WTC11 (cell line): ENCODE measurements around the gene QPCTL. TPM values are rescaled to one million over a fixed set of nuclear protein-coding genes. Genes with fewer than 3 reads are reported as not detected.

Experiments
- ATAC-seq: fragments of 200-7000 bp; cut with Tn5 transposase; 2 replicates; pipeline ENCODE4 v1.10.0; 2021; ENCODE audit warnings: mild to moderate bottlenecking, moderate library complexity
- CTCF ChIA-PET: fragments of 300-600 bp; sonication (Branson Sonifier 250); formaldehyde crosslinking; loops from one replicate; lab custom pipeline; 2021; ENCODE audit warnings: antibody characterized with exemption; lab: Charles Lee
- POLR2A ChIA-PET: fragments of 350-600 bp; sonication (Branson Sonifier 250); formaldehyde crosslinking; loops from one replicate; lab custom pipeline; 2021; ENCODE audit warnings: antibody characterized with exemption; lab: Charles Lee
- DNase-seq: peaks from one replicate; pipeline ENCODE4 v3.0.0; 2021; ENCODE audit warnings: low spot score
- H3K27ac Mint-ChIP-seq: 2 replicates; pipeline ENCODE4 v1.8.0; 2021; ENCODE audit warnings: mixed read lengths
- H3K27me3 Mint-ChIP-seq: 2 replicates; pipeline ENCODE4 v1.8.0; 2021; ENCODE audit warnings: low read depth, mild to moderate bottlenecking, moderate library complexity, mixed read lengths
- H3K36me3 Mint-ChIP-seq: 2 replicates; pipeline ENCODE4 v1.8.0; 2021; ENCODE audit warnings: mixed read lengths
- H3K4me1 Mint-ChIP-seq: 2 replicates; pipeline ENCODE4 v1.8.0; 2022; ENCODE audit warnings: mixed read lengths
- H3K4me3 Mint-ChIP-seq: 2 replicates; pipeline ENCODE4 v1.8.0; 2021; ENCODE audit warnings: mild to moderate bottlenecking, moderate library complexity, mixed read lengths
- H3K9me3 Mint-ChIP-seq: 2 replicates; pipeline ENCODE4 v1.8.0; 2021; ENCODE audit warnings: mixed read lengths
- ATF1 ChIP-seq: sonication (generic); formaldehyde crosslinking; IDR thresholded peaks from 2 replicates; pipeline ENCODE4 v1.8.1; 2023; ENCODE audit warnings: mild to moderate bottlenecking, moderate library complexity, missing genetic modification reagents
- ATF3 ChIP-seq: sonication (generic); formaldehyde crosslinking; conservative IDR thresholded peaks from 2 replicates; pipeline ENCODE4 v1.8.1; 2022; ENCODE audit warnings: mild to moderate bottlenecking, missing genetic modification reagents
- GRHL2 ChIP-seq: fragments of 250-450 bp; sonication (Bioruptor Pico); IDR thresholded peaks from 2 replicates; pipeline ENCODE4 v1.8.0; 2022; ENCODE audit warnings: mild to moderate bottlenecking, moderate library complexity; ENCODE audit not compliant: insufficient replicate concordance, severe bottlenecking
- JUN ChIP-seq: sonication (generic); formaldehyde crosslinking; IDR thresholded peaks from 2 replicates; pipeline ENCODE4 v1.8.0; 2023; ENCODE audit warnings: mild to moderate bottlenecking, missing genetic modification reagents
- KAT7 ChIP-seq: sonication (generic); formaldehyde crosslinking; IDR thresholded peaks from 2 replicates; pipeline ENCODE4 v1.8.1; 2023; ENCODE audit warnings: missing genetic modification reagents, mild to moderate bottlenecking, borderline replicate concordance
- MLX ChIP-seq: sonication (generic); formaldehyde crosslinking; IDR thresholded peaks from 2 replicates; pipeline ENCODE4 v1.8.1; 2023; ENCODE audit warnings: mild to moderate bottlenecking, missing genetic modification reagents, moderate library complexity
- NFE2L1 ChIP-seq: sonication (generic); formaldehyde crosslinking; IDR thresholded peaks from 2 replicates; pipeline ENCODE4 v1.8.1; 2023; ENCODE audit warnings: missing genetic modification reagents
- NR2C2 ChIP-seq: sonication (generic); formaldehyde crosslinking; IDR thresholded peaks from 2 replicates; pipeline ENCODE4 v1.8.0; 2022; ENCODE audit warnings: mild to moderate bottlenecking, missing genetic modification reagents
- PRRX2 ChIP-seq: fragments of 250-450 bp; sonication (Bioruptor Pico); IDR thresholded peaks from 2 replicates; pipeline ENCODE4 v1.8.0; 2021; ENCODE audit warnings: mild to moderate bottlenecking
- TCF7 ChIP-seq: sonication (generic); formaldehyde crosslinking; IDR thresholded peaks from 2 replicates; pipeline ENCODE4 v1.8.0; 2022; ENCODE audit warnings: mild to moderate bottlenecking, low read depth, missing genetic modification reagents, moderate library complexity
- TEAD1 ChIP-seq: sonication (generic); formaldehyde crosslinking; IDR thresholded peaks from 2 replicates; pipeline ENCODE4 v1.8.0; 2022; ENCODE audit warnings: mild to moderate bottlenecking, missing genetic modification reagents
- ZBTB21 ChIP-seq: sonication (generic); formaldehyde crosslinking; IDR thresholded peaks from 2 replicates; pipeline ENCODE4 v1.8.1; 2023; ENCODE audit warnings: mild to moderate bottlenecking, missing genetic modification reagents, borderline replicate concordance
- ZNF121 ChIP-seq: sonication (generic); formaldehyde crosslinking; IDR thresholded peaks from 2 replicates; pipeline ENCODE4 v1.8.0; 2023; ENCODE audit warnings: missing genetic modification reagents
- ZNF396 ChIP-seq: fragments of 250-450 bp; sonication (Bioruptor Pico); IDR thresholded peaks from 2 replicates; pipeline ENCODE4 v1.8.0; 2021; ENCODE audit warnings: mild to moderate bottlenecking, moderate library complexity, borderline replicate concordance
- ZNF512 ChIP-seq: sonication (generic); formaldehyde crosslinking; IDR thresholded peaks from 2 replicates; pipeline ENCODE4 v1.8.1; 2022; ENCODE audit warnings: missing genetic modification reagents, borderline replicate concordance
- total RNA-seq: library from RNA; stranded (reverse); gene quantifications from 3 replicates; pipeline ENCODE4 v1.2.3, GENCODE V29; 2021
- TF ChIP-seq, protein P1 (sequence below): sonication (generic); formaldehyde crosslinking; IDR thresholded peaks from 2 replicates; pipeline ENCODE4 v1.8.0; 2023; ENCODE audit warnings: mild to moderate bottlenecking, missing genetic modification reagents
- TF ChIP-seq, protein P2 (sequence below): sonication (generic); formaldehyde crosslinking; IDR thresholded peaks from 2 replicates; pipeline ENCODE4 v1.8.1; 2023; ENCODE audit warnings: mild to moderate bottlenecking, missing genetic modification reagents, moderate library complexity
- TF ChIP-seq, protein P3 (sequence below): sonication (generic); formaldehyde crosslinking; IDR thresholded peaks from 2 replicates; pipeline ENCODE4 v1.8.0; 2023; ENCODE audit warnings: missing genetic modification reagents, mild to moderate bottlenecking, borderline replicate concordance

QPCTL gene
- total RNA-seq, 1 experiment from 2014 or later, result 33.3 TPM

DNA sequence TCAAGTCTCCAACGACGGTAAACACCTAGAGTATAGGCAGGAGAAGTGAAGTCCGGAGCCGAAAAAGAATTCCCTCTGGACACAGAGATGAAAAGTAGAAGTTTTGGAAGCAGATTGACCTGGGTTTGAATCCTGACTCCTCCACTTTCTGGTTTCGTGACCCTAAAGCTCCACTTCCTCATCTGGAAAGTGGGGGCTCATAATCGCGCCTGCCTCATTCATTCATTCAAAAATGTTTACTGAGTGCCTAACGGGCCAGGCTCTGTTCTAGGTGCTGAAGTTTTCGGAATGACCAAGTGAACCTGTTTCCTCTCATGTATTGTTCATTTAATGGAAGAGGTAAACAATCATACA is 46.1 kb upstream of the QPCTL start:
- H3K36me3 Mint-ChIP-seq, result no peaks in the 10 kb centered on the region
- no peak for ATAC-seq
- ChIA-PET CTCF (interaction anchor here (1.0 to 1.7 kb wide), 14 partner anchors 21 to 170 kb away, joined by 3 to 17 read pairs (median 8); partner anchors contain the start of genes GIPR, QPCTL and SIX5), POLR2A (interaction anchor here (0.6 to 1.4 kb wide), 3 partner anchors 31 to 107 kb away, joined by 3 to 8 read pairs (median 4); no protein-coding TSS in a partner anchor)
- H3K4me1 Mint-ChIP-seq, result peaks cover 27% of the 10 kb centered on the region
- H3K27ac Mint-ChIP-seq, result no peak overlapping the region; the same call in 1 of the 2 replicates
- no peak for DNase-seq
- H3K9me3 Mint-ChIP-seq, result no peaks in the 10 kb centered on the region
- peak overlapping the region; percentile 74 for H3K4me3 Mint-ChIP-seq
- TF ChIP-seq ATF3 (CRISPR knock-in tag), result no peak
- no peak for TF ChIP-seq ZBTB21
- no peak for TF ChIP-seq ZNF121
- TF ChIP-seq TCF7 (CRISPR knock-in tag), result no peak
- peaks cover 24% of the 10 kb centered on the region for H3K27me3 Mint-ChIP-seq

DNA sequence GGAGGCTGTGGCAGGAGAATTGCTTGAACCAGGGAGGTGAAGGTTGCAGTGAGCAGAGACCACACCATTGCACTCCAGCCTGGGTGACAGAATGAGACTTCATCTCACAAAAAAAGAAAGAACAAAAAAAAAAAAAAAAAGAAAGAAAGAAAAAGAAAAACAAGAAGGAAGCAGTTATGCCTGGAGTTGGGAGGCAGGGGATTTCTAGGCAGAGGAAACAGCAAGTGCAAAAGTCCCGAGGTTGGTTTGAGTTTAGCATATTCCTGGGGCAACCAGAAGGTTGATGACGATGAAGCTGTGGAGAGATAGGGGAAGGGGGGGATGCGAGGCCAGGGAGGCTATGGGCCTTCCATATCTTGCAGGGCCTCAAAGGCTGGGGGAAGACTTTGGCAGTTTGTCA is 41.7 kb upstream of the QPCTL start:
- CTCF ChIA-PET, result interaction anchor here (1.2 to 1.4 kb wide), 2 partner anchors 42 to 92 kb away, joined by 3 to 4 read pairs; partner anchors contain the start of genes QPCTL and SNRPD2

DNA sequence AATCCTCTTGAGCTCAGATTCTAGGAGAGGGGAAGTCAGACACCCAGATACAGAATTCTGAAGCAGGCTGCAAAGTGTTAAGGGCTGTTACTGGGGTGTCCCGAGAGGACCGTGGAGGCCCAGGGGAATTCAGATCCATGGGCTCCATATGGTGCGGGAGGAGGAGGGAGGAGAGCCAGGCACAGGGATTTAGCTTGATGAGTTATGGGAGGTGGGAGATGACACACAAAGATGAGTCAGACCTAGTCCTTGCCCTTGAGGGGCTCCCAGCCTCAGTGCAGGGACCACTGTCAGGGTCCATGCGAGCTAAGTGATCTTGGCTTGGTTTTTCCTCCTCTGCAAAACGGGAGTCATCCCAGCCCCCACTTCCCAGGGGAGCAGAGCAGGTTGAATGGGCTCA is 38.8 kb upstream of the QPCTL start:
- DNase-seq (no peak), ATAC-seq (no peak)
- Mint-ChIP-seq H3K27ac (no peak overlapping the region), H3K36me3 (no peaks in the 10 kb centered on the region), H3K4me1 (no peaks in the 10 kb centered on the region; the same call in 1 of the 2 replicates), H3K9me3 (no peaks in the 10 kb centered on the region), H3K27me3 (peaks cover 9% of the 10 kb centered on the region), H3K4me3 (no peak overlapping the region)
- ChIA-PET CTCF (interaction anchor here (0.7 to 1.6 kb wide), 5 partner anchors 8 to 95 kb away, joined by 3 to 6 read pairs (median 5); no protein-coding TSS in a partner anchor), POLR2A (no interaction called here)
- TF ChIP-seq ZNF512 (CRISPR knock-in tag) (no peak), KAT7 (no peak), ZNF396 (no peak), TEAD1 (CRISPR knock-in tag) (no peak), TCF7 (CRISPR knock-in tag) (no peak), ZBTB21 (no peak), JUN (CRISPR knock-in tag) (no peak), NFE2L1 (no peak), GRHL2 (no peak), NR2C2 (CRISPR knock-in tag) (no peak), ATF1 (CRISPR knock-in tag) (no peak)
- TF ChIP-seq, protein P1, sequence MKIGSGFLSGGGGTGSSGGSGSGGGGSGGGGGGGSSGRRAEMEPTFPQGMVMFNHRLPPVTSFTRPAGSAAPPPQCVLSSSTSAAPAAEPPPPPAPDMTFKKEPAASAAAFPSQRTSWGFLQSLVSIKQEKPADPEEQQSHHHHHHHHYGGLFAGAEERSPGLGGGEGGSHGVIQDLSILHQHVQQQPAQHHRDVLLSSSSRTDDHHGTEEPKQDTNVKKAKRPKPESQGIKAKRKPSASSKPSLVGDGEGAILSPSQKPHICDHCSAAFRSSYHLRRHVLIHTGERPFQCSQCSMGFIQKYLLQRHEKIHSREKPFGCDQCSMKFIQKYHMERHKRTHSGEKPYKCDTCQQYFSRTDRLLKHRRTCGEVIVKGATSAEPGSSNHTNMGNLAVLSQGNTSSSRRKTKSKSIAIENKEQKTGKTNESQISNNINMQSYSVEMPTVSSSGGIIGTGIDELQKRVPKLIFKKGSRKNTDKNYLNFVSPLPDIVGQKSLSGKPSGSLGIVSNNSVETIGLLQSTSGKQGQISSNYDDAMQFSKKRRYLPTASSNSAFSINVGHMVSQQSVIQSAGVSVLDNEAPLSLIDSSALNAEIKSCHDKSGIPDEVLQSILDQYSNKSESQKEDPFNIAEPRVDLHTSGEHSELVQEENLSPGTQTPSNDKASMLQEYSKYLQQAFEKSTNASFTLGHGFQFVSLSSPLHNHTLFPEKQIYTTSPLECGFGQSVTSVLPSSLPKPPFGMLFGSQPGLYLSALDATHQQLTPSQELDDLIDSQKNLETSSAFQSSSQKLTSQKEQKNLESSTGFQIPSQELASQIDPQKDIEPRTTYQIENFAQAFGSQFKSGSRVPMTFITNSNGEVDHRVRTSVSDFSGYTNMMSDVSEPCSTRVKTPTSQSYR (CRISPR knock-in tag), result no peak

More for the DNA sequence above, 41.7 kb upstream of the QPCTL start:
- DNase-seq (no peak), ATAC-seq (no peak)
- no peak overlapping the region for H3K27ac Mint-ChIP-seq
- POLR2A ChIA-PET, result interaction anchor here (0.6 kb wide), 1 partner anchor 13 kb away, joined by 3 read pairs; no protein-coding TSS in a partner anchor
- H3K36me3 Mint-ChIP-seq, result no peaks in the 10 kb centered on the region
- peaks cover 10% of the 10 kb centered on the region for H3K27me3 Mint-ChIP-seq
- H3K9me3 Mint-ChIP-seq, result no peaks in the 10 kb centered on the region
- H3K4me1 Mint-ChIP-seq, result peaks cover 6% of the 10 kb centered on the region
- no peak overlapping the region for H3K4me3 Mint-ChIP-seq
- TF ChIP-seq, protein P2, sequence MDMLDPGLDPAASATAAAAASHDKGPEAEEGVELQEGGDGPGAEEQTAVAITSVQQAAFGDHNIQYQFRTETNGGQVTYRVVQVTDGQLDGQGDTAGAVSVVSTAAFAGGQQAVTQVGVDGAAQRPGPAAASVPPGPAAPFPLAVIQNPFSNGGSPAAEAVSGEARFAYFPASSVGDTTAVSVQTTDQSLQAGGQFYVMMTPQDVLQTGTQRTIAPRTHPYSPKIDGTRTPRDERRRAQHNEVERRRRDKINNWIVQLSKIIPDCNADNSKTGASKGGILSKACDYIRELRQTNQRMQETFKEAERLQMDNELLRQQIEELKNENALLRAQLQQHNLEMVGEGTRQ (CRISPR knock-in tag), result no peak
- TF ChIP-seq TCF7 (CRISPR knock-in tag) (no peak), PRRX2 (CRISPR knock-in tag) (no peak), MLX (CRISPR knock-in tag) (no peak)
- TF ChIP-seq, protein P3, sequence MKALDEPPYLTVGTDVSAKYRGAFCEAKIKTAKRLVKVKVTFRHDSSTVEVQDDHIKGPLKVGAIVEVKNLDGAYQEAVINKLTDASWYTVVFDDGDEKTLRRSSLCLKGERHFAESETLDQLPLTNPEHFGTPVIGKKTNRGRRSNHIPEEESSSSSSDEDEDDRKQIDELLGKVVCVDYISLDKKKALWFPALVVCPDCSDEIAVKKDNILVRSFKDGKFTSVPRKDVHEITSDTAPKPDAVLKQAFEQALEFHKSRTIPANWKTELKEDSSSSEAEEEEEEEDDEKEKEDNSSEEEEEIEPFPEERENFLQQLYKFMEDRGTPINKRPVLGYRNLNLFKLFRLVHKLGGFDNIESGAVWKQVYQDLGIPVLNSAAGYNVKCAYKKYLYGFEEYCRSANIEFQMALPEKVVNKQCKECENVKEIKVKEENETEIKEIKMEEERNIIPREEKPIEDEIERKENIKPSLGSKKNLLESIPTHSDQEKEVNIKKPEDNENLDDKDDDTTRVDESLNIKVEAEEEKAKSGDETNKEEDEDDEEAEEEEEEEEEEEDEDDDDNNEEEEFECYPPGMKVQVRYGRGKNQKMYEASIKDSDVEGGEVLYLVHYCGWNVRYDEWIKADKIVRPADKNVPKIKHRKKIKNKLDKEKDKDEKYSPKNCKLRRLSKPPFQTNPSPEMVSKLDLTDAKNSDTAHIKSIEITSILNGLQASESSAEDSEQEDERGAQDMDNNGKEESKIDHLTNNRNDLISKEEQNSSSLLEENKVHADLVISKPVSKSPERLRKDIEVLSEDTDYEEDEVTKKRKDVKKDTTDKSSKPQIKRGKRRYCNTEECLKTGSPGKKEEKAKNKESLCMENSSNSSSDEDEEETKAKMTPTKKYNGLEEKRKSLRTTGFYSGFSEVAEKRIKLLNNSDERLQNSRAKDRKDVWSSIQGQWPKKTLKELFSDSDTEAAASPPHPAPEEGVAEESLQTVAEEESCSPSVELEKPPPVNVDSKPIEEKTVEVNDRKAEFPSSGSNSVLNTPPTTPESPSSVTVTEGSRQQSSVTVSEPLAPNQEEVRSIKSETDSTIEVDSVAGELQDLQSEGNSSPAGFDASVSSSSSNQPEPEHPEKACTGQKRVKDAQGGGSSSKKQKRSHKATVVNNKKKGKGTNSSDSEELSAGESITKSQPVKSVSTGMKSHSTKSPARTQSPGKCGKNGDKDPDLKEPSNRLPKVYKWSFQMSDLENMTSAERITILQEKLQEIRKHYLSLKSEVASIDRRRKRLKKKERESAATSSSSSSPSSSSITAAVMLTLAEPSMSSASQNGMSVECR (CRISPR knock-in tag), result no peak
